ENCODE results near the gene PHF8.

The PHF8 gene

GRCh38 chrX:54012830-54013500 is 31.3 kb downstream of the PHF8 start:
- DNase-seq (ENCODE audit: low read depth in 2 of 2): no peak

GRCh38 chrX:54007682-54008081 is 36.6 kb downstream of the PHF8 start:
- DNase-seq (ENCODE audit: low read depth in 2 of 2): no peak

- DNase-seq (ENCODE audit: low read depth in 2 of 2): no peak
Observed at GRCh38 chrX:53997724-53998123, 46.5 kb downstream of the PHF8 start.

- no peak for DNase-seq (ENCODE audit: low read depth in 2 of 2)
Observed at GRCh38 chrX:53992589-53992988, 51.7 kb downstream of the PHF8 start.

GRCh38 chrX:53990171-53990570 is 54.1 kb downstream of the PHF8 start:
- no peak for DNase-seq (ENCODE audit: low read depth in 2 of 2)

GRCh38 chrX:53984895-53985294 is 59.4 kb downstream of the PHF8 start:
- DNase-seq (ENCODE audit: low read depth in 2 of 2): no peak

GRCh38 chrX:53974529-53974928 is 69.7 kb downstream of the PHF8 start:
- DNase-seq (ENCODE audit: low read depth in 2 of 2): no peak

GRCh38 chrX:53969540-53969939 is 74.7 kb downstream of the PHF8 start:
- DNase-seq (ENCODE audit: low read depth in 2 of 2): no peak

- DNase-seq (ENCODE audit: low read depth in 2 of 2): no peak
Observed at GRCh38 chrX:53950130-53950733, 94.0 kb downstream of the PHF8 start.

GRCh38 chrX:53940180-53940579 is 104.1 kb downstream of the PHF8 start:
- DNase-seq (ENCODE audit: low read depth in 2 of 2): no peak

- DNase-seq (ENCODE audit: low read depth in 2 of 2): no peak
Observed at GRCh38 chrX:53939127-53939526, 105.1 kb downstream of the PHF8 start.

- DNase-seq (ENCODE audit: low read depth in 2 of 2): no peak
Observed at GRCh38 chrX:53930515-53931380, 113.5 kb downstream of the PHF8 start.

GRCh38 chrX:53926030-53926429 is 118.2 kb downstream of the PHF8 start:
- no peak for DNase-seq (ENCODE audit: low read depth in 2 of 2)

GRCh38 chrX:53918702-53919101 is 125.6 kb downstream of the PHF8 start:
- DNase-seq (ENCODE audit: low read depth in 2 of 2): no peak

GRCh38 chrX:53900623-53901022 is 143.7 kb downstream of the PHF8 start:
- DNase-seq (ENCODE audit: low read depth in 2 of 2): no peak

- no peak for DNase-seq (ENCODE audit: low read depth in 2 of 2)
Observed at GRCh38 chrX:53895270-53895669, 149.0 kb downstream of the PHF8 start.
